SU-DHL-6 (cell line): ENCODE data around the gene RCAN2.

Experiments
- CTCF ChIP-seq: fragments of 200-600 bp; sonication (generic); IDR thresholded peaks from one replicate; pipeline ENCODE4 v1.5.1; 2017; ENCODE audit warnings: antibody characterized with exemption, mild to moderate bottlenecking, low read length, moderate library complexity; ENCODE audit not compliant: insufficient read depth, poor library complexity, severe bottlenecking
- EZH2phosphoT487 ChIP-seq: fragments of 200-600 bp; sonication (generic), shearing (Covaris generic); conservative IDR thresholded peaks from 2 replicates; pipeline ENCODE4 v1.6.1; 2018; ENCODE audit warnings: mild to moderate bottlenecking, antibody characterized with exemption, low read length, moderate library complexity, mixed read lengths

GRCh38 chr6:46528961-46529750 is 37.9 kb upstream of the RCAN2 start:
- no peak for TF ChIP-seq CTCF
- no peak for TF ChIP-seq EZH2phosphoT487
